ENCODE data around the gene EIF2S3.

- no peak for TF ChIP-seq SP4 (IDR thresholded peaks at IDR 0.05; ENCODE audit: low read length)
- TF ChIP-seq ATF2 (IDR thresholded peaks at IDR 0.05; ENCODE audit: low read length), result no peak
- no peak for TF ChIP-seq EZH2 (IDR thresholded peaks at IDR 0.05; ENCODE audit: low read depth, low read length, severe bottlenecking)
- TF ChIP-seq CTCF (IDR thresholded peaks at IDR 0.05; ENCODE audit: control extremely low read depth in 1 of 3, insufficient read depth in 1 of 3, low read depth in 1 of 3, low read length in 3 of 3), result no peak
- TF ChIP-seq EP300 (IDR thresholded peaks at IDR 0.05; ENCODE audit: borderline replicate concordance in 1 of 2, low read depth in 2 of 2, low read length in 2 of 2), result no peak
These were observed 20.3 kb upstream of the EIF2S3 start for GRCh38 chrX:24034485-24034884.

Measured in H1 (cell line).